Measurements from ENCODE around the gene PLCD1. TPM values are rescaled to one million over a fixed set of nuclear protein-coding genes. Genes with fewer than 3 reads are reported as not detected.

PLCD1 gene
- total and polyA plus RNA-seq, 2 of the 8 experiments (the other 6 are each of a cell fraction or from before 2014, with no cell fraction given), result 15.3 to 19.2 TPM

GRCh38 chr3:38015984-38016383 is 13.5 kb downstream of the PLCD1 start (continued):
- TF ChIP-seq, protein P1, sequence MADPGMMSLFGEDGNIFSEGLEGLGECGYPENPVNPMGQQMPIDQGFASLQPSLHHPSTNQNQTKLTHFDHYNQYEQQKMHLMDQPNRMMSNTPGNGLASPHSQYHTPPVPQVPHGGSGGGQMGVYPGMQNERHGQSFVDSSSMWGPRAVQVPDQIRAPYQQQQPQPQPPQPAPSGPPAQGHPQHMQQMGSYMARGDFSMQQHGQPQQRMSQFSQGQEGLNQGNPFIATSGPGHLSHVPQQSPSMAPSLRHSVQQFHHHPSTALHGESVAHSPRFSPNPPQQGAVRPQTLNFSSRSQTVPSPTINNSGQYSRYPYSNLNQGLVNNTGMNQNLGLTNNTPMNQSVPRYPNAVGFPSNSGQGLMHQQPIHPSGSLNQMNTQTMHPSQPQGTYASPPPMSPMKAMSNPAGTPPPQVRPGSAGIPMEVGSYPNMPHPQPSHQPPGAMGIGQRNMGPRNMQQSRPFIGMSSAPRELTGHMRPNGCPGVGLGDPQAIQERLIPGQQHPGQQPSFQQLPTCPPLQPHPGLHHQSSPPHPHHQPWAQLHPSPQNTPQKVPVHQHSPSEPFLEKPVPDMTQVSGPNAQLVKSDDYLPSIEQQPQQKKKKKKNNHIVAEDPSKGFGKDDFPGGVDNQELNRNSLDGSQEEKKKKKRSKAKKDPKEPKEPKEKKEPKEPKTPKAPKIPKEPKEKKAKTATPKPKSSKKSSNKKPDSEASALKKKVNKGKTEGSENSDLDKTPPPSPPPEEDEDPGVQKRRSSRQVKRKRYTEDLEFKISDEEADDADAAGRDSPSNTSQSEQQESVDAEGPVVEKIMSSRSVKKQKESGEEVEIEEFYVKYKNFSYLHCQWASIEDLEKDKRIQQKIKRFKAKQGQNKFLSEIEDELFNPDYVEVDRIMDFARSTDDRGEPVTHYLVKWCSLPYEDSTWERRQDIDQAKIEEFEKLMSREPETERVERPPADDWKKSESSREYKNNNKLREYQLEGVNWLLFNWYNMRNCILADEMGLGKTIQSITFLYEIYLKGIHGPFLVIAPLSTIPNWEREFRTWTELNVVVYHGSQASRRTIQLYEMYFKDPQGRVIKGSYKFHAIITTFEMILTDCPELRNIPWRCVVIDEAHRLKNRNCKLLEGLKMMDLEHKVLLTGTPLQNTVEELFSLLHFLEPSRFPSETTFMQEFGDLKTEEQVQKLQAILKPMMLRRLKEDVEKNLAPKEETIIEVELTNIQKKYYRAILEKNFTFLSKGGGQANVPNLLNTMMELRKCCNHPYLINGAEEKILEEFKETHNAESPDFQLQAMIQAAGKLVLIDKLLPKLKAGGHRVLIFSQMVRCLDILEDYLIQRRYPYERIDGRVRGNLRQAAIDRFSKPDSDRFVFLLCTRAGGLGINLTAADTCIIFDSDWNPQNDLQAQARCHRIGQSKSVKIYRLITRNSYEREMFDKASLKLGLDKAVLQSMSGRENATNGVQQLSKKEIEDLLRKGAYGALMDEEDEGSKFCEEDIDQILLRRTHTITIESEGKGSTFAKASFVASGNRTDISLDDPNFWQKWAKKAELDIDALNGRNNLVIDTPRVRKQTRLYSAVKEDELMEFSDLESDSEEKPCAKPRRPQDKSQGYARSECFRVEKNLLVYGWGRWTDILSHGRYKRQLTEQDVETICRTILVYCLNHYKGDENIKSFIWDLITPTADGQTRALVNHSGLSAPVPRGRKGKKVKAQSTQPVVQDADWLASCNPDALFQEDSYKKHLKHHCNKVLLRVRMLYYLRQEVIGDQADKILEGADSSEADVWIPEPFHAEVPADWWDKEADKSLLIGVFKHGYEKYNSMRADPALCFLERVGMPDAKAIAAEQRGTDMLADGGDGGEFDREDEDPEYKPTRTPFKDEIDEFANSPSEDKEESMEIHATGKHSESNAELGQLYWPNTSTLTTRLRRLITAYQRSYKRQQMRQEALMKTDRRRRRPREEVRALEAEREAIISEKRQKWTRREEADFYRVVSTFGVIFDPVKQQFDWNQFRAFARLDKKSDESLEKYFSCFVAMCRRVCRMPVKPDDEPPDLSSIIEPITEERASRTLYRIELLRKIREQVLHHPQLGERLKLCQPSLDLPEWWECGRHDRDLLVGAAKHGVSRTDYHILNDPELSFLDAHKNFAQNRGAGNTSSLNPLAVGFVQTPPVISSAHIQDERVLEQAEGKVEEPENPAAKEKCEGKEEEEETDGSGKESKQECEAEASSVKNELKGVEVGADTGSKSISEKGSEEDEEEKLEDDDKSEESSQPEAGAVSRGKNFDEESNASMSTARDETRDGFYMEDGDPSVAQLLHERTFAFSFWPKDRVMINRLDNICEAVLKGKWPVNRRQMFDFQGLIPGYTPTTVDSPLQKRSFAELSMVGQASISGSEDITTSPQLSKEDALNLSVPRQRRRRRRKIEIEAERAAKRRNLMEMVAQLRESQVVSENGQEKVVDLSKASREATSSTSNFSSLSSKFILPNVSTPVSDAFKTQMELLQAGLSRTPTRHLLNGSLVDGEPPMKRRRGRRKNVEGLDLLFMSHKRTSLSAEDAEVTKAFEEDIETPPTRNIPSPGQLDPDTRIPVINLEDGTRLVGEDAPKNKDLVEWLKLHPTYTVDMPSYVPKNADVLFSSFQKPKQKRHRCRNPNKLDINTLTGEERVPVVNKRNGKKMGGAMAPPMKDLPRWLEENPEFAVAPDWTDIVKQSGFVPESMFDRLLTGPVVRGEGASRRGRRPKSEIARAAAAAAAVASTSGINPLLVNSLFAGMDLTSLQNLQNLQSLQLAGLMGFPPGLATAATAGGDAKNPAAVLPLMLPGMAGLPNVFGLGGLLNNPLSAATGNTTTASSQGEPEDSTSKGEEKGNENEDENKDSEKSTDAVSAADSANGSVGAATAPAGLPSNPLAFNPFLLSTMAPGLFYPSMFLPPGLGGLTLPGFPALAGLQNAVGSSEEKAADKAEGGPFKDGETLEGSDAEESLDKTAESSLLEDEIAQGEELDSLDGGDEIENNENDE (IDR thresholded peaks at IDR 0.05; ENCODE audit: insufficient replicate concordance, low read length), result no peak
- no peak for TF ChIP-seq RXRA (IDR thresholded peaks at IDR 0.05; ENCODE audit: insufficient read depth, low read depth, low read length)
- TF ChIP-seq PHF8 (conservative IDR thresholded peaks at IDR 0.05; ENCODE audit: low read depth, low read length), result no peak
- TF ChIP-seq, protein P2, sequence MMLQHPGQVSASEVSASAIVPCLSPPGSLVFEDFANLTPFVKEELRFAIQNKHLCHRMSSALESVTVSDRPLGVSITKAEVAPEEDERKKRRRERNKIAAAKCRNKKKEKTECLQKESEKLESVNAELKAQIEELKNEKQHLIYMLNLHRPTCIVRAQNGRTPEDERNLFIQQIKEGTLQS (IDR thresholded peaks at IDR 0.05; ENCODE audit: insufficient read depth, low read depth, low read length), result no peak
- no peak for TF ChIP-seq MAFK (IDR thresholded peaks at IDR 0.05; ENCODE audit: low read depth, low read length)
- no peak for TF ChIP-seq EZH2 (IDR thresholded peaks at IDR 0.05; ENCODE audit: low read depth, low read length, severe bottlenecking)
- TF ChIP-seq KDM5A (IDR thresholded peaks at IDR 0.05; ENCODE audit: low read length), result no peak
- no peak for TF ChIP-seq SUZ12 (IDR thresholded peaks at IDR 0.05; ENCODE audit: low read length)
- TF ChIP-seq CEBPB (IDR thresholded peaks at IDR 0.05; ENCODE audit: low read depth, low read length), result no peak
- TF ChIP-seq SAP30 (IDR thresholded peaks at IDR 0.05; ENCODE audit: insufficient read depth, insufficient replicate concordance, low read length), result no peak
- no peak for TF ChIP-seq ASH2L (IDR thresholded peaks at IDR 0.05; ENCODE audit: low read length)
- no peak for TF ChIP-seq SP1 (IDR thresholded peaks at IDR 0.05; ENCODE audit: low read depth, low read length)
